ENCODE measurements around the gene FOXL2.

DNA sequence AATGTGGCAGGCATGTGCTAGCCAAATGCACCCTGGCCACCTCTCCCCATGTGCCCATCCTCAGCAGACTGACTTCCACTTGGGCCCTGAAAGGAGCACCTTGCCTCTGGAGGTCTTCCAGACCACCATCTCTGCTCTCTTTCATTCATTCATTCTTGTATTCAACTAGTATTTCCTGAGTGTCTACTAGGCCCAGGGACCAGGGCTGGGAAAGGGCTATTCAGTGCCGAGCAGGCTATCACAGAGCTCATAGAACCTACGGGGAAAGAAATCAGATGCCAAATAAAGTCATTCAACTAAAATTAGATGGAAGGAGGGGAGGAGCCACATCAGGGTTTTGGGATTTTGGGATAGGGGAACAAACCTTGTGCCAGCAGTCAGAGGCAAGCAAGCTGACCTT, 40.2 kb upstream of the FOXL2 start:
- TF ChIP-seq POLR2A (IDR thresholded peaks at IDR 0.05; ENCODE audit: low read depth, low read length) (no peak), SMC3 (IDR thresholded peaks at IDR 0.05; ENCODE audit: low read depth, low read length) (no peak), RAD21 (IDR thresholded peaks at IDR 0.05; ENCODE audit: low read length) (no peak), MAFK (IDR thresholded peaks at IDR 0.05; ENCODE audit: low read depth, low read length) (no peak), RCOR1 (IDR thresholded peaks at IDR 0.05; ENCODE audit: insufficient replicate concordance, low read length) (no peak), RFX5 (IDR thresholded peaks at IDR 0.05; ENCODE audit: low read depth, low read length) (no peak), MXI1 (IDR thresholded peaks at IDR 0.05; ENCODE audit: borderline replicate concordance, low read depth, low read length) (no peak), CEBPB (IDR thresholded peaks at IDR 0.05; ENCODE audit: low read depth, low read length) (no peak), FOS (IDR thresholded peaks at IDR 0.05; ENCODE audit: low read depth, low read length) (no peak), NFE2L2 (IDR thresholded peaks at IDR 0.05; ENCODE audit: low read depth, low read length) (no peak), MAZ (IDR thresholded peaks at IDR 0.05; ENCODE audit: borderline replicate concordance, low read depth, low read length) (no peak)
- TF ChIP-seq, protein P1, sequence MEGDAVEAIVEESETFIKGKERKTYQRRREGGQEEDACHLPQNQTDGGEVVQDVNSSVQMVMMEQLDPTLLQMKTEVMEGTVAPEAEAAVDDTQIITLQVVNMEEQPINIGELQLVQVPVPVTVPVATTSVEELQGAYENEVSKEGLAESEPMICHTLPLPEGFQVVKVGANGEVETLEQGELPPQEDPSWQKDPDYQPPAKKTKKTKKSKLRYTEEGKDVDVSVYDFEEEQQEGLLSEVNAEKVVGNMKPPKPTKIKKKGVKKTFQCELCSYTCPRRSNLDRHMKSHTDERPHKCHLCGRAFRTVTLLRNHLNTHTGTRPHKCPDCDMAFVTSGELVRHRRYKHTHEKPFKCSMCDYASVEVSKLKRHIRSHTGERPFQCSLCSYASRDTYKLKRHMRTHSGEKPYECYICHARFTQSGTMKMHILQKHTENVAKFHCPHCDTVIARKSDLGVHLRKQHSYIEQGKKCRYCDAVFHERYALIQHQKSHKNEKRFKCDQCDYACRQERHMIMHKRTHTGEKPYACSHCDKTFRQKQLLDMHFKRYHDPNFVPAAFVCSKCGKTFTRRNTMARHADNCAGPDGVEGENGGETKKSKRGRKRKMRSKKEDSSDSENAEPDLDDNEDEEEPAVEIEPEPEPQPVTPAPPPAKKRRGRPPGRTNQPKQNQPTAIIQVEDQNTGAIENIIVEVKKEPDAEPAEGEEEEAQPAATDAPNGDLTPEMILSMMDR (conservative IDR thresholded peaks at IDR 0.05; ENCODE audit: low read depth, low read length), result no peak
- TF ChIP-seq, protein P2, sequence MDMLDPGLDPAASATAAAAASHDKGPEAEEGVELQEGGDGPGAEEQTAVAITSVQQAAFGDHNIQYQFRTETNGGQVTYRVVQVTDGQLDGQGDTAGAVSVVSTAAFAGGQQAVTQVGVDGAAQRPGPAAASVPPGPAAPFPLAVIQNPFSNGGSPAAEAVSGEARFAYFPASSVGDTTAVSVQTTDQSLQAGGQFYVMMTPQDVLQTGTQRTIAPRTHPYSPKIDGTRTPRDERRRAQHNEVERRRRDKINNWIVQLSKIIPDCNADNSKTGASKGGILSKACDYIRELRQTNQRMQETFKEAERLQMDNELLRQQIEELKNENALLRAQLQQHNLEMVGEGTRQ (IDR thresholded peaks at IDR 0.05; ENCODE audit: low read depth, low read length), result no peak
- TF ChIP-seq, protein P3, sequence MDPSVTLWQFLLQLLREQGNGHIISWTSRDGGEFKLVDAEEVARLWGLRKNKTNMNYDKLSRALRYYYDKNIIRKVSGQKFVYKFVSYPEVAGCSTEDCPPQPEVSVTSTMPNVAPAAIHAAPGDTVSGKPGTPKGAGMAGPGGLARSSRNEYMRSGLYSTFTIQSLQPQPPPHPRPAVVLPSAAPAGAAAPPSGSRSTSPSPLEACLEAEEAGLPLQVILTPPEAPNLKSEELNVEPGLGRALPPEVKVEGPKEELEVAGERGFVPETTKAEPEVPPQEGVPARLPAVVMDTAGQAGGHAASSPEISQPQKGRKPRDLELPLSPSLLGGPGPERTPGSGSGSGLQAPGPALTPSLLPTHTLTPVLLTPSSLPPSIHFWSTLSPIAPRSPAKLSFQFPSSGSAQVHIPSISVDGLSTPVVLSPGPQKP (IDR thresholded peaks at IDR 0.05; ENCODE audit: borderline replicate concordance, low read depth, low read length), result no peak
